Stimulated activated CD4-positive, alpha-beta T cell treated with anti-CD3 and anti-CD28 coated beads, Interleukin-1b, Interleukin-23, amount 100 ng/mL, for 24 hours (primary cell): ENCODE data around the gene PKN1.
A peak's percentile ranks its signal among the peaks of the same experiment; 100 is the strongest.
"Not testable (repeated sequence)": the region's sequence is repeated elsewhere in the genome, so short reads cannot be mapped to it uniquely, and the experiment has no call there.

Source experiments
- DNase-seq, 4 experiments: peaks; one replicate each; pipeline ENCODE4 v3.0.0-alpha.2; 2020; ENCODE audit warnings: low read depth in 4 of 4, low spot score in 1 of 4

PKN1 gene

DNA sequence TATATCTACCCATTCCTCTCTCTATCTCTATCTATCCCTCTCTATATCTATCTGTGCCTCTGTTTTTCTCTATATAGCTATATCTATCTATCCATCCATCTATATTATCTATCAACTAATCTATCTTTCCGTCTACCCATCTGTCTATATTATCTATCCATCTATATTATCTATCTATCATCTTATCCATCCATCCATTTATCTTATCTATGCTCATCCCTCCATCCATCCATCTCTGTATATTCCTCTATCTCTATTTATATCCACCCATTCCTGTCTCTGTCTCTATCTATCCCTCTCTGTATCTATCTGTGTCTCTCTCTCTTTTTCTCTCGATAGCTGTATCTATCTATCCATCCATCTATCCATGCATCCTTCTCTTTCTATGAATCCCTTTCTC, 27.8 kb downstream of the PKN1 start:
- DNase-seq = no peak

DNA sequence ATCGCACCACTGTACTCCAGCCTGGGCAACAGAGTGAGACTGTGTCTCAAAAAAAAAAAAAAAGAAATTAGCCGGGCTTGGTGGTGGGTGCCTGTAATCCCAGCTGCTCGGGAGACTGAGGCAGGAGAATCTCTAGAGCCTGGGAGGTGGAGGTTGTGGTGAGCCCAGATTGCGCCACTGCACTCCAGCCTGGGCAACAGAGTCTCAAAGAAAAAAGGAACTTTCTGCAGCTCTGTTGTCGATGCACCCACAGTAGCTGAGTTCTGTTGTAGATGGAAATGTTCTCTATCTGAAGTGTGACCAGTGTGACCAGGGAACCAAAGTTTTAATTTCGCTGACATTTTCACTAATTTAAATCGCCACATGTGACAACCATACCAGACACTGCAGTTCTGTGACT, 29.3 kb downstream of the PKN1 start:
- not testable (repeated sequence) for DNase-seq

DNA sequence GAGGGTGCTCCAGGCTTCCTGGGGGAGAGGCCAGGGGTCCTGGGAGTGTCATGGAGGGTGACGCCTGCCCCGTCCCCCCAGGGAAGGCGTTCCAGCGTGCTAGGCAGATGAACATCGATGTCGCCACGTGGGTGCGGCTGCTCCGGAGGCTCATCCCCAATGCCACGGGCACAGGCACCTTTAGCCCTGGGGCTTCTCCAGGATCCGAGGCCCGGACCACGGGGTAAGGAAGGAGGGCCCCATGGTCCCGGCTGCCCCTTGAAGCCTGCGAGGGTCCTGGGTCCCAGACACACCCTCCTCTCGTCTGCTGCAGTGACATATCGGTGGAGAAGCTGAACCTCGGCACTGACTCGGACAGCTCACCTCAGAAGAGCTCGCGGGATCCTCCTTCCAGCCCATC, 30.6 kb downstream of the PKN1 start:
- DNase-seq = no peak

DNA sequence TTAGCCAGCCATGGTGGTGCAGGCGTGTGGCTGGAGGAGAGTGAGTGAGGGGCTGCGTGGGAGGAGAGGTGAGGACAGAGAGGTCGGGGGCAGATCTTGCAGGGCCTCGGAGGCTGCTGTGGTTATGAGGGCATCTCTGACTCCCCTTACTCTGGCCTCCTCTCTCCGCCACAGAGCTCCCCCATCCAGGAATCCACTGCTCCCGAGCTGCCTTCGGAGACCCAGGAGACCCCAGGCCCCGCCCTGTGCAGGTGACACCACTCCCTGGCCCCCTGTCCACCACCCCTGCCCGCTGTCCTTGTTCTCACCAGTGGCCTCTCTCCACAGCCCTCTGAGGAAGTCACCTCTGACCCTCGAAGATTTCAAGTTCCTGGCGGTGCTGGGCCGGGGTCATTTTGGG, 34.3 kb downstream of the PKN1 start:
- no peak for DNase-seq

DNA sequence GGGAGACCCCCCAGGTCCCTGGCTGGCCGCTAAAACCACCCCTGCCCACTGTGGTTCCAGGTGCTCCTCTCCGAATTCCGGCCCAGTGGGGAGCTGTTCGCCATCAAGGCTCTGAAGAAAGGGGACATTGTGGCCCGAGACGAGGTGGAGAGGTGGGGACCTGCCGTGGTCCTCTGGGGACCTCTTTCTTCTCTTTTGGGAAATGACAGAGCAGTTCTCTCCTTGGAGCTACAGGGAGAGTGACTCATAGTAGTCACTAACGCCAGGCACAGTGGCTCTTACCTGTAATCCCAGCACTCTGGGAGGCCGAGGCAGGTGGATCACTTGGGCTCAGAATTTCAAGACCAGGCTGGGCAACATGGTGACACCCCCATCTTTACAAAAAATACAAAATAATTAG, 34.7 kb downstream of the PKN1 start:
- DNase-seq = no peak

DNA sequence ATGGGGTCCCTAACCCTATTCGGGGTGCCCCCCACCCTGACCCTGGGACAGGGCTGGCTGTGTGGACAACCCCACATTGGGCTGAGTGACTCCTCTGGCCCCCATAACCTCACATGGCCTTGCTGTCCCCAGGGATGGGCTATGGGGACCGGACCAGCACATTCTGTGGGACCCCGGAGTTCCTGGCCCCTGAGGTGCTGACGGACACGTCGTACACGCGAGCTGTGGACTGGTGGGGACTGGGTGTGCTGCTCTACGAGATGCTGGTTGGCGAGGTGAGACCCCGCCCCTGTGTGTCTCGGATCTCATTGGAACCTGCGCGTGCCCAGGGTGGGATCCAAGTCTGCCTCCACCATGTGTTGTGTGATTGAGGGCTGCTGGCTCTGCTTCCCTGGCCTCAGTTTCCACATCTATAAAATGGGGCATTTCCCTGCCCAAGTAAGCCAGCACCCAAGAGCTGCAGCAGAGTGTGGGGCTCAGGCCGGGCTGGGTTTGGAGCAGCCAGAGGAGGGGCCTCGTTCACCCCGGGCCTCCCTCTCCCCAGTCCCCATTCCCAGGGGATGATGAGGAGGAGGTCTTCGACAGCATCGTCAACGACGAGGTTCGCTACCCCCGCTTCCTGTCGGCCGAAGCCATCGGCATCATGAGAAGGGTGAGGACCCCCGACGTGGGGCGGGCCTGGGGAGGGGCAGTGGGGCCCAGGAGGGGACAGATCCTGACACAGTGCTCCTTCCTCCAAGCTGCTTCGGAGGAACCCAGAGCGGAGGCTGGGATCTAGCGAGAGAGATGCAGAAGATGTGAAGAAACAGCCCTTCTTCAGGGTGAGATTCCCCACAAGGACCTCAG, 37.1 kb downstream of the PKN1 start:
- no peak for DNase-seq

DNA sequence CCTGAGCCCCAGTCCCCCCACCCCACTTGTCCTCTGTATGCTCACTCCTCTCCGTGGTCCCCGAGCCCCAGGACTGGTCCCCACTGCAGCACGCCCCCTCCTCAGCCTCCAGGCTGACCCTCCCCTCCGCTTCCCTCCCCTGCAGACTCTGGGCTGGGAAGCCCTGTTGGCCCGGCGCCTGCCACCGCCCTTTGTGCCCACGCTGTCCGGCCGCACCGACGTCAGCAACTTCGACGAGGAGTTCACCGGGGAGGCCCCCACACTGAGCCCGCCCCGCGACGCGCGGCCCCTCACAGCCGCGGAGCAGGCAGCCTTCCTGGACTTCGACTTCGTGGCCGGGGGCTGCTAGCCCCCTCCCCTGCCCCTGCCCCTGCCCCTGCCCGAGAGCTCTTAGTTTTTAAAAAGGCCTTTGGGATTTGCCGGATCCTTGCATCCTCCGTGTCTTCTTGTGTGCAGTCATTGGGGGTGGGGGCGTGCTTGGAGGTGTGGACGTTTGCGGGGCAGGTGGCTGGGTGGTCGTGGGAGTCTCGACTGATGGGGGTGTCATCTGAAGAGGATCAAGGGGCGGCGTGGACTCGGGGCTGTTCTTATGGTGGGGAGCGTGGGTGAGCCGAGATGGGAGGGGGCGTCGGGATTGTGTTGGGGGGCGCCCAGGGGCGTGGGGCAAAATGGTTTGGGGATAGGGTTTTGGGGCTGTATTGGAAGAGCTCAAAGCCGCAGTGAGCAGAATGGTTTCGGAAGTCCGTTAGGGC, 38.5 kb downstream of the PKN1 start:
- DNase-seq = no peak

DNA sequence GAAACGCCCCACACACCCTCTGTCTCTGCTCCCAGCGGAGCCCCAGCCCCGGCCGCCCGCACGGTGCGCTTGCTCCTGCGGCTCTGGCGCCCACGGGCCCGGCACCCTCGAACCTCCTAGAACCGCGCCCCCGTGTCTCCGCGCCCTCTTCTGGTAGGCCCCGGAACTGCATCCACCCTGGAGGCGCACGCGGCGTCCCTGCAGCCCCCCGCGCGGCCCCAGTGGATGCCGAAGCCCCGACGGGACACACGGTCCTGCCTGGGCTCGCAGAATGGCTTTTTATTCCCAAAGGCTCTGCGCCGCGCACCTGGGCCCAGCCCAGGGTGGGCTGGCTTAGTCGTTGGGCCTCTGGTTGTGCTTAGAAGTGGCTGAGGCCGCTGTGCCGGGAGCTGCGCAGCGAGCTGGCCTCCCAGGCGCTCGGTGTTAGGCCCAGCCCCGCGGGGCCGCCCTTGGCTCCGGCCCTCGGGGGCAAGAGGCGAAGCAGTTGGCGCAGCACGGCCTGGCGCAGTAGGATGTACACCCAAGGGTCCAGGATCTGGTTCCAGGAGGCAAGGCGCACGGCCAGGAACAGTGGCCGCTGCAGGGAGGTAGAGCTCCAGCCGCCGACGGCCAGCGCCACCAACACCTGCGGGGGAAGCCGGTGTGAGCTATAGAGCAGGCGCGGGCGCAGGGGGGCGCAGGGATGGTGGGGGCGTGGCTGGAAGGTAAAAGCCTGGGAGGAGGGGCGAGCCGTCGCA, 39.3 kb downstream of the PKN1 start:
- peak; percentile 76 to 94 (median 83) for DNase-seq

DNA sequence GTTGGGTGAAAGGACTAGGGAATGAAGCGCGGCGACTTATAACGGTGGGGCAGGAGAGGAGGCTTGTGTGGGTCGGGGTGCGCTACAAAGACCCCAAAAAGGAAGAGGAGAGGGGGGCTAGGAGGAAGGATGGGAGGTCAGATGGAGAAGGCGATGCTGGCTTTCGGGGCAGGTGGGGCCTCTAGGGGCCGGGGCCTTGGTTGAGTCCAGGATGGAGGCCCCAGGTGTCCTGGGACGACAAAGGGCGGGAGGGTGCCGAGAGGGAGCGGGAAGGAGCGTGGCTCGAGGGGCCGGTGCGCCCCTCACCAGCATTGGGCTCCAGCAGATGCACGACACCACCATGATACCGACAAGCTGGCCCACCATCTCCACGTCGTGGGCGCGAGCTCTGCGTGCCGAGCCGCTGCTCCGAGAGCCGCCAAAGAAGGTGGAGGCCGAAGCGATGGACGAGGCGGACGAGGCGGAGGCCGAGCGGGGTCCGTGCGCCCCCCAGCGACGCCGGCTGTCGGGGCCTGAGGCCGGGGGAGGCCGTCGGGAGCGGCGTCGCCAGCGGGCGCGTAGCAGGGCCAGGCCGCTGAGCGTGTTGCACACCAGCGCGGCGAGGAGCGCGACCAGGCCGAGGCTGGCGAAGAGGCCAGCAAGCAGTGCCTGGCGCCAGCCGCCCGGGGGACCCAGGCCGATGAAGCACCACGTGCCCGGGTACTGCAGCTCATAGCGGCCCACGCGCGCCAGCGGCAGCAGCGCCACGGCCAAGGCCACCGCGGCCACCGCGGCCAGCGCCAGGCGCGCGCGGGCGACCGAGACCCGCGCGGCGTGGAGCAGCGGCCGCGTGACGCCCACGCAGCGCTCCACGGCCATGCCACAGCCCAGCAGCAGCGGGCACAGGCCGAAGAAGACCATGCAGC, 40.2 kb downstream of the PKN1 start:
- DNase-seq = no peak

DNA sequence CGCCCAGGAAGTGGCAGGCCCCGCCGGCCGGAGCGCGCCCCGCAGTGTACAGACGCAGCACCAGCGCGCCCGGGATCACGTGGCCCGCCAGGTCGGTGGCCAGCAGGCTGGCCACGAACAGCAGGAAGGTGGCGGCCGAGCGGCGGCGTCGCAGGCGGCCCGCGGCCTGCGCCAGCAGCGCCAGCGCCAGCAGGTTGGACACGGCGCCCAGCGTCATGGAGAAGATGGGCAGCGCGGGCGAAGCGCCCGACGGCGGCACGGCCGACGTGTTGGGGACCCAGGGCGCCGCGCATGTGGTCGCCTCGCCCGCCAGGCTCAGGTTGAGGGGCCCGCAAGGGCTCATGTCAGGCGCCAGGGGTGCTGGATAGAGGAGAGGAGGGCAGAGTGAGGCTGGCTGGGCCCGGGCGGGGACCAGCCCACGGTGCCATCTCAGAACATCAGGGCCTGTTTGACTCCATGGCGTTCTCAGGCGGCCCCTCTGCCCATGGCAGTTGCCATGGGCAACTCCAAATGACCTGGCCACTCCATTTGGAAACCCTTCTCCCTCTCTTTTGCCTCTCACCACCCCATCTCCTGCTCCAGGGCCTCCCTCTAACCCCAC, 41.0 kb downstream of the PKN1 start:
- no peak for DNase-seq

DNA sequence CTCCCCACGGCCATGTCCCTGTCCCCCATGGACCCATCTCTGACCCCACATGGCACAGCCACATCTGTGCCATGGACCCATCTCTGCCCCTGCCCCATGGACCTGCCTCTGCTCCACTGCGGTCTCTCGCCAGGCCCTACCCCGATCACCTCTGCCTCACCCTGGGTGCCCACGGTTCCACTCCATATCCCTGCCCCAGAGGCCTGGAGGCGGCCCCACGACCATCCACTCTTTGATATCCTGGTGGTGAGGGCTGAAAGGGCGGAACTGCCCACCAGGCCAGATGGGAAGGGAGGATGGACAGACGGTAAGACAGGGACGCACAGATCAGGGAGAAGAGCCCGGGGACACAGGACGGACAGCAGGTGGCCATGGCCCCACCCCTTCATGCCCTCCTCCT, 41.7 kb downstream of the PKN1 start:
- no peak for DNase-seq

DNA sequence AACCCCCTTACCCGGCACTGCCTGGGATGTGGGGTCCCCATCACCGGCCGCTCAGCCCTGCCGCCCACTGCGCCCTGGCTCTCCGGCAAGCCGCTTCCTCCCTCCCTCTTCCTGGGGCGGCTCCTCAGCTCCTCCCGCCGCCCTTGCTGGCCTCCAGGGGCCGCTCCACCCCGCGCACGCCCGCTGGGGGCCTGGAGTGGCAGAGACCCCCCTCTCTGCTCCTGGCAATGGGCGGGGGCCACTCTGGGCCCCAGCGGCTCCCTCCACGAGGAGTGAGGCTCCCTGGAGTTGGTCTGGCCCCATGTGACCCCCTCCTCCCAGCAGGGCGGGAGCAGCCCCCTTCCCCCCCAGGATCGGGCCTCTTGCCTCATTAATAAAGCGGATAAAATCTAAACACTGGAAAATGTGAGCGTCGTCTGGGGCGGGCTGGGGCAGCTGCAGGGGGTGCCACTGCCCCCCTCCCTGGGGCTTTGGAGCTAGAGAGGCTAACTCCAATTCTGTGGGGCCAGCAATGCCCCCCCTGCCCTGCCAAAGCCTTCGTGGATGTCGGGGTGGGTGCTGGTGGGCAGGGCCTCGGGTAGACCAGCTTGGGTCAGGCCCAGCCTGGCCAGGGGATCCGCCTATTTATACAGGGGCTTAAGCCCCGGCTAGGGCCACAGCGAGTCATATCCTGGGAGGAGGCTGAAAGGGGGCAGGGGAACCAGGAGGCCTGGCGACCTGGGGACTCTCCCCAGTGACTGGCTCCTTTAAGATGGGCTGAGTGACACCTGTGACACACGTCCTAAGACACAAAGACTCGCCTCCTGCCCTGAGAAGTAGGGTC, 42.4 kb downstream of the PKN1 start, which contains the start of gene PTGER1:
TSS of gene PTGER1 (minus strand) at position 104 of the 823 bp plus-strand sequence. CDS start 1,034 bp downstream, outside the sequence.
- DNase-seq = peak in 1 of 4 experiments; percentile 16

DNA sequence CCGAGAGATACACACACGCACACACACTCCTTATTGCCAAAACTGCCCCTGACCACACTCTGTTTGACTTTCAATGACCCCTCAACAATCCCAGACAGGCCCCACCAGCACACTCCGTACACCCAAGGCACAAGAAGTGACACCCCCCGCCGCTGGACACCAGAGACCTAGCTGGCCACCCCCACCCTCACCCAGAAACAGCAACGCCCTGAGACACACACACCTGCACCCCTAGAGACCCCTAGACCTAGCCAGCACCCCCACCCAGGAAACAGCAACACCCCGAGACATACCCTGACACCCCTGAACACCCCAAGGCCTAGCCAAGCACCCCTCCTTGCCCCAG, 43.2 kb downstream of the PKN1 start:
- no peak for DNase-seq

DNA sequence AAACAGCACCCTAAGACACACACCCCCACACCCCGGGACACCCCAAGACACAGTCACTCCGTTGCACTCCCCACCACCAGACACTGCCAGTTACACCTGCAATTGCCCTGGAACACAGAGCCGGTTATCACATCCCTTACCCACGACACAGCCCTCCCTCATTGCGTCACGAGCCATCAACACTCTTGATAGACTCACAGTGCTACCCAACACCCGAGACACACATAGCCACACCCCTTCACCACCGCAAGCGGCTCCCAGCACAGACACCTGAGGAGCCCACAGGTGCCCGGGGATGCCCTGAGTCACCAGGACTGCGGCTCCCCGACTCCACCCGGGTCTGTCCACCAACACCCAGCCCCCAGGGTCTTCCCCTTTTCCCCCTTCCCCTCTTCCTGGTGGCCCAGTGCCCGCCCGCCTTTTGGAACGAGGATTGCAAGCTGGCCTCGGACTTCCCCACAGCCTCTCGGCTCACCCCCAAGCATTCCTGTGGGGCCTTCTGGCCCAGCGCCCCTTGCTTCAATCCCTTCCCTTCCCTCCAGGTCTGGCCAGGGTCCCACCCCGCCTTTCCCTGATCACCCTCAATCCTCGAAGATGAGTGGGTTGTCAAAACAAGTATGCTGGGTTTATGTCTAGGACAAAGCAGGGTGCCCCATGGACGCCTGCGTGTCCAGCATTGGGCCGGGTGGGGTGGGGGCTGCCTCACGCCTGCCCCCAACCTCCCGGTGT, 43.7 kb downstream of the PKN1 start:
- no peak for DNase-seq

DNA sequence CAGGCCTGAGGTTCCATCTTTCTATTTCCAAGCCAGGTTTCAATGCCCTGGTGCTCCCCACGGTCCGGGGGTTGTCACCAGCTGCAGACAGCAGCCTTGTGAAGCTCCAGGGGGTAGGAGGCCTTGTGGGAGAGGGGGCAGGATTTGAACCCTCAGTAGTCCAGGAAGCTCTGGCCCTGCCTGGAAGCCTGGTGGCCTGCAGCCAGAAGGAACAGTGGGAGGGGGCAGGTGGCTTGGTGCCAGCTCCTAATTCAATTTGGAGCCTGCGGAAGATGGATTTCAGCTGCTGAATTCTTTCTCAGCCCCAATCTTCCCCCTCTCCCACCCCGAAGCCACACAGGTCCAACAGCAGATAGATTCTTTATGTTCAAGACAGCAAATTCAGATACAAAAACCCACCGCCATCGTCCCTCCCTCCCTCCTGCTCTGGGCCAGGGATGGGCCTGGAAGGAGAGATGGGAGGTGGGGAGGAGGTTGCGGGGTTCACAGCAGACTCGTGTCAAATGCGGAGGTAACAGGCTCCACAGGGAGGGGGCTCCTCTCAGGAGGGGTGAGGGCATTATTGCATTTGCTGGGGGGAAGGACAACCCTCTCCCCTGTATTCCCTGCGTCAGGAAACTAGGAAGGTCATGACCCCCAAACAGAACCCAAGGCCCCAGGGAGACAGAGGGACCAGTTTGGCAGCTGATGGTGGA, 44.5 kb downstream of the PKN1 start:
- DNase-seq = no peak

DNA sequence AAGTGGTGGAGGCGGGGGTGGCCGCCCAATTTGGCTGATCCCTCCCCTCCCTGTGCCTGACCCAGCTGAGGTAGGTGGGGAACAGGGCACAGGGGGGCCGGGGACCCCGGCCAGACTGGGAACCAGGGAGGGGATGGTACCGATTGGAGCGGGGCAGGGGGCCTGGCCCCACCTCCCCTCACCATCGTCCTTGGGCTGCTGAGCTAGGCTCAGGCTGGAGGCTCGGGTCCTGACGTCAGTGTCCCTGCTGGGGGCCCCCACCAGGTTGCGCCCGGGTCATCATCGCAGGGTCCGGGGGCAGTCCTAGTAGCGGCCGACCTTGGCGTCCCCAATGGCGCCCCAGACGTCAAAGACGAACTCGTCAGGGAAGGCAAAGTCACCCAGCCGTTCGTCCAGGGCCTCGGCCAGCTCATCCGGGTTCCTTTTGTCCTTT, 45.0 kb downstream of the PKN1 start:
- DNase-seq = no peak

DNA sequence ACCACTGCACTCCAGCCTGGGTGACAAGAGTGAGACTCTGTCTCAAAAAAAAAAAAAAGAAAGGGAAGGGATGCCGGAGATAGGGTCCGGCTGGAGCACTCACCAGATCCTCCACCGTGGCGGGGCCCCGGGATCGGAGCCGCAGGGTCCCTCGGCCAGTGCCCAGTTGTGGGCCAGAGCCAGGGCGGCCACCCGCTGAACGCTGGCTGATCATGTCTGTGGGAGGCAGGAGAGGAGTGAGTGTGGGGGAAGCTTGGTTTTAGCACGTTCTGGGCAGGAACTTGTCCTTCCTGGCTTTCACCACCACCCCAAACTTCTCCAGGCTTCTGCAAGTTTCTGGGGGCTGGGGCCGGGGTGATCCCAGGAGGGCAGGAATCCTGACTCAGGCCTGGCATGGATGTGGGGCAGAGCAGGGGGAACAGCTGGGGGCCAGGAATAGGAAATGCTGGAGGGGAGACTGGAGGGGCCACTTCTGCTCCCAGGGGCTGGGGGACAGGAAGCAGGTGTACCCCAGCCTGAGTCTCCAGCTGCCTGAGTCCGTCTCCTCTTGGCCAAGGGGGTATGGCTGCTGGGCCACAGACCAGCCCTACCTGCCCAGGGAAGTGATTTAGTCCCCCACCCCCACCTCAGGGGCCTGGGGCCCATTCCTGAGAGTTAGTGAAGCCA, 46.3 kb downstream of the PKN1 start:
- no peak for DNase-seq
